Measurements from ENCODE around the gene CAMSAP1. TPM values are rescaled to one million over a fixed set of nuclear protein-coding genes. Genes with fewer than 3 reads are reported as not detected.
A peak's percentile ranks its signal among the peaks of the same experiment; 100 is the strongest.

CAMSAP1 gene
- total RNA-seq, 1 donor from 2014 or later = 80.8 TPM

- Mint-ChIP-seq H3K4me3 (no peak overlapping the region), H3K36me3 (ENCODE audit: low read depth) (peaks cover 15% of the 10 kb centered on the region)
Observed at GRCh38 chr9:135931349-135931820, 24.0 kb upstream of the CAMSAP1 start.

GRCh38 chr9:135930446-135931345 lies 23.4 kb upstream of the CAMSAP1 start:
- H3K36me3 Mint-ChIP-seq (ENCODE audit: low read depth) = peaks cover 11% of the 10 kb centered on the region
- TF ChIP-seq CTCF (conservative IDR thresholded peaks at IDR 0.05) = no peak
- peak overlapping the region; percentile 81 for H3K27ac Mint-ChIP-seq (ENCODE audit: unreplicated experiment)
- no peaks in the 10 kb centered on the region for H3K9me3 Mint-ChIP-seq
- H3K4me1 Mint-ChIP-seq = no peaks in the 10 kb centered on the region
- DNase-seq (ENCODE audit: low read depth, low spot score) = no peak
- H3K27me3 Mint-ChIP-seq (ENCODE audit: low read depth) = no peaks in the 10 kb centered on the region
- no peak overlapping the region for H3K4me3 Mint-ChIP-seq

More at GRCh38 chr9:135931349-135931820, 24.0 kb upstream of the CAMSAP1 start:
- no peaks in the 10 kb centered on the region for H3K27me3 Mint-ChIP-seq (ENCODE audit: low read depth)
- H3K27ac Mint-ChIP-seq (ENCODE audit: unreplicated experiment) = peak overlapping the region; percentile 81
- no peak for DNase-seq (ENCODE audit: low read depth, low spot score)
- no peaks in the 10 kb centered on the region for H3K4me1 Mint-ChIP-seq
- no peak for TF ChIP-seq CTCF (conservative IDR thresholded peaks at IDR 0.05)
- no peaks in the 10 kb centered on the region for H3K9me3 Mint-ChIP-seq

GRCh38 chr9:135929656-135930445 lies 22.5 kb upstream of the CAMSAP1 start:
- peak overlapping the region; percentile 12 for H3K27ac Mint-ChIP-seq (ENCODE audit: unreplicated experiment)
- H3K9me3 Mint-ChIP-seq = no peaks in the 10 kb centered on the region
- H3K4me1 Mint-ChIP-seq = no peaks in the 10 kb centered on the region
- H3K27me3 Mint-ChIP-seq (ENCODE audit: low read depth) = no peaks in the 10 kb centered on the region
- peaks cover 7% of the 10 kb centered on the region for H3K36me3 Mint-ChIP-seq (ENCODE audit: low read depth)
- no peak for DNase-seq (ENCODE audit: low read depth, low spot score)
- no peak overlapping the region for H3K4me3 Mint-ChIP-seq
- TF ChIP-seq CTCF (conservative IDR thresholded peaks at IDR 0.05) = no peak

GRCh38 chr9:135928731-135929655 lies 21.6 kb upstream of the CAMSAP1 start:
- Mint-ChIP-seq H3K36me3 (ENCODE audit: low read depth) (peaks cover 9% of the 10 kb centered on the region), H3K4me3 (no peak overlapping the region), H3K9me3 (no peaks in the 10 kb centered on the region), H3K27ac (ENCODE audit: unreplicated experiment) (peak overlapping the region; percentile 35), H3K27me3 (ENCODE audit: low read depth) (no peaks in the 10 kb centered on the region), H3K4me1 (no peaks in the 10 kb centered on the region)
- DNase-seq (ENCODE audit: low read depth, low spot score) = no peak
- TF ChIP-seq CTCF (conservative IDR thresholded peaks at IDR 0.05) = no peak
